ENCODE results near the gene RAB13. TPM values are rescaled to one million over a fixed set of nuclear protein-coding genes. Genes with fewer than 3 reads are reported as not detected.

The RAB13 gene
- polyA plus RNA-seq, 3 donors, result 162 to 175 (median 170) TPM

DNA sequence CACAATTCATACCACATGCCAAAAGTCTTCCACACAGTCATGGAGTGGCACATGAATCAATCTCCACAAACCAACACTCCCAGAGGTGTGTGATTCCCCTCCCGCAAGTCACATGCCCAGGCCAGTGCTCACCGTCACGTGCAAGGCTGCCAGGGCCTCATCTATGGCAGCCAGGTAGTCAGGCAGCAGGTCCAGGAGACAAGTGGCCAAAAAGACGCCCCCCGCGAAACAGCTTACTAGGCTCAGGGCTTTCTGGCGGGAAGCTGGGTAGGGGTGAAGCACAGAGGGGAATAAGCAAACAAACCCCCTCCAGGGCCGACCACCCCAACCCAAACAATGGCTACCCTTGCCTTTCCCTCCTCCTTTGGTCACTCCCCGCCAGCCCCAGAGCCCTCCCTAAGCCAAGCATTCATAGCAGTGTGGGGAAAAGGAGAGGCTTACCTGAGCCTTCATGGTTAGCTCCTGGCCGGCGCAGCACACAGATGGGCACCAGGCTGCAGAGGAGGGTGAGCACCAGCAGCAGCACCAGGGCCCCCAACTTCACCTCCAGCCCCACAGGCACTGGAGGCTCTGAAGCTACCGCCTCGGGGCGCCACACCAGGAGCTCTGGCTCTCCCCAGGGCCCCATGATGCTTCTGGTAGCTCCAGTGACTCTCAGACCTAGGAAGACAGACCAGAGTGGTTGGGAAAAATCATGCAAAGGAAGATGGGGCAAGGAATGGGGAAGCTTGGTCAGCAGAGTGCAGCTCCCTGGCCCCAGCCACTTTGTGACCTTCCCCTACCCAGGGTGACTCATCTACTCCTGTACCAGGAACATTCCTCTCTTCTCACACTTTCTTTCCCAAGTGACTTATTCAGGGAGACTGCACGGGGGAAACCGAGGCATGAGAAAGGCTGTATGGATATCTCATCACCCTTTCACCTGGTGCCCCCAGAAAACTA lies 23.8 kb downstream of the RAB13 start:
- DNase-seq (ENCODE audit: extremely low read depth in 1 of 11, low read depth in 9 of 11, low spot score in 4 of 11), result no peak

DNA sequence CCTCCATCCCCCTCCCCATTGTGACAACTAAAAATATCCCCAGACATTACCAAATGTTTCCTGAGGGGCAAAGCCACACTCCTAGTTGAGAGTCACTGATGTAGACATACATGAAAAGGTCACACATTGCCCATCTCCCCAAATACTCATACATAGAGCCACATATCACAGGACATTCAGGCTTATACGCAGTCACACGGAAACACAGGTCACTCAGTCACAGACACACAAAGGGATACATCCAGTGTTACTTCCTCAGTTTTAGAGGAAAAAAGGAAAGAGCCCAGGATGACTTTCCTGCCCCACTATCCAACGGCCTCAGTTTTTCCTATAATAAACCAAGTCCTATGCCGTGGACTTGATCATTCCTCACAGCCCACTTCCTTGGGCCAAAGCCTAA lies 24.7 kb downstream of the RAB13 start:
- DNase-seq (ENCODE audit: extremely low read depth in 1 of 11, low read depth in 9 of 11, low spot score in 4 of 11), result no peak

DNA sequence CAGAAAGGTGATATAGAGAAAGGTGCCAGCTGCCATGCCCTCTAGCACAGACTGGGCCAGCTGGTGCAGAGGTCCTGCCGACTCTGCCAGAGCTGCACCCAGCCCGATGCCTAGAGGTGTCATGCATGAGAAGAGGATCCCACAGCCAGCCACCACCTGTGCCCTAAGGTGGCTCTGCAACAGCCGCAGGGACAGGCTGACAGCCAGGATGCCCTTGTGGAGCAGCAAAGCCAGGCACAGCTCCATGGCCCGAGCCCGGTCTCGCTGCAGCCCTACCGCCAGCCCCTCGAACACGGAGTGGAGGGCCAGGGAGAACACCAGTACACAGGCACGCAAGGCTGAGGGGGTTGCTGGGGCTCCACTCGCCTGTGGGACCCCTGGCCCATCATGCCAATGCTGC lies 25.9 kb downstream of the RAB13 start:
- DNase-seq (ENCODE audit: extremely low read depth in 1 of 11, low read depth in 9 of 11, low spot score in 4 of 11), result no peak

DNA sequence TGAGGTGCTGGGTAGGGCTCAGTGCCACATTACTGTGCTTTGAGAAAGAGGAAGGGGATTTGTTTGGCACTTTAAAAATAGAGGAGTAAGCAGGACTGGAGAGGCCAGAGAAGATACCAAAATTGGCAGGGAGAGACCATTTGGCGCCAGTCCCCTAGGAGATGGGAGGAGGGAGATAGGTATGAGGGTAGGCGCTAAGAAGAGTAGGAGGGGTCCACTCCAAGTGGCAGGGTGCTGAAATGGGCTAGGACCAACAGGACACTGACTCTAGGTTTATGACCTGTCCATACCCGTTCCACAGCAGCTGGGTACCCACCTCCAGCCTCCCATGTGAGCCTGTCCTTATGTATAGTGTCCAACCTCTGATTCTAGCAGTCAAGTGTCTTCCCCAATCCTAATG lies 26.7 kb downstream of the RAB13 start:
- DNase-seq (ENCODE audit: extremely low read depth in 1 of 11, low read depth in 9 of 11, low spot score in 4 of 11), result no peak

DNA sequence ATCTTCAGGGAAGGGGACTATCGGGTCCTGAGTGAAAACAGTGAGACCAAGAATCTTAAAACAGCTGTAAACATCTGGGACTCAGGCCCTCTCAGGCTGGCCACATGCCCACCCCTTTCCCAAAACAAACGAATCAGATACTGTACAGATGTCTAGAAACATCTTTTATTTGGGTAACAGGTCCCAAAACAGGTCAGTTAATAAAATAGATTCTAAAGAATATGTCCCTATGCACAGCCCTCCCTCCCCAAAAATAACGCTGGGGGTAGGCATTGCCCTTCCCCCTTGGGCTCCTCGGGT lies 27.2 kb downstream of the RAB13 start:
- no peak for DNase-seq (ENCODE audit: extremely low read depth in 1 of 11, low read depth in 9 of 11, low spot score in 4 of 11)

DNA sequence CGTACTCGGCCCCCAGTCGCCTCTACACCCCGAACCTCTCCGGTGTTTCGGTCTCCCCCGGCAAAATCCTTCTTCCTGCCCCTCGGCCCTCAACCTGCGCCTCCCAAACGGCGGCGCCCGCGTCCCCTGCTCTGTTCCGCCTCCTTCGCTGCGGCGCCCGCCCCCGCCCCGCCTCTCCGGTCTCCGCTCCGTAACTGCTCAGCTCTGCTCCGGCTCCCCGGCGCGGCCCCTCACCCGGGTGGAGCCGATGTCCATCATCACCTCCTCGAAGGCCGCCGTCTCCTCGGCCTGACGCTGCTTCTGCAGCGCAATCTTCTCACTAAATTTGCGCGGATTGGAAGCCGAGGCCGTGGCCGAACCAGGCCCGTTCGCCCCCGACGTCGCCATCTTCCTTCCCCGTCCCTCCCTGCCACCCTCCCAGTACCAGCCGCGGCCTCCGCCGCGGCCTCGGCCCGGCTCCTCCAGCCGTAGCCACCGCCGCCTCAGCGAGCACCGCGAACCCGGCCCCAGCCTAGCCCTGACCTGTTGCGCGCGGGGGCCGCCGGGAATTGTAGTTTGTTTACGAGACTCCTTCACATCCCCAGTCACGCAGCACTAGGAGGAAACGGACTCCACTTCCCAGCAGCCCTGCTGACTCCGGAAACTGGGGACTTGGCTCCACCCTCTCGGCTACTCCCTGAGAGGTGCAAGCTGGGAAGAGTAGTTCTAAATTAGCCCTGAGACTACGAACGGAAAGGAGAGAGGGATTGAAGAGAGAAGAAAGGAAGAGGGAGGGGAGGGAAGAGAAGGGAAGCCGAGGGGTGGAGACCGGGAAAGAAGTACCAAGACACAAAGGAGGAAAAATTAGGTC lies 27.8 kb downstream of the RAB13 start, which contains the start of gene CRTC2:
Gene CRTC2, minus strand, starts transcription at position 502 of the 850 bp plus-strand sequence. Its CDS starts 115 bp downstream, at position 387.
- DNase-seq (ENCODE audit: extremely low read depth in 1 of 11, low read depth in 9 of 11, low spot score in 4 of 11), result peak; percentile 92 to 99 (median 97)

DNA sequence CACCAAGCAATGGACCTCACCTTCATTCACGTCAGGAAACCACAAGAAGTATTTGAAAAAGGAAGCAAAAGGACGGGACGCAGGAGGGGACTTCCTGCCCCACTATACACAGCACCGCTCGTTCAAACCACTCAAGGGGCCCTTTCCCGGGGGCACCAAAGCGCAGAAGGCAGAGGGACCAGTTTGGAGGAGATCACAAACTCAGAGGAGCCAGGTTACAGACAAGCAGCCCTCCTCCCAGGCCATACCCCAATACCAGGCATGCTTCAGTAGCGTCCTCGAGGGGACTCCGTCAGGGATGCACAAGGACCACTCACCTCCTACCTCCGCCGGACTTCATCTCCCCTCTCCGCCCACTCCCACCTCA lies 28.4 kb downstream of the RAB13 start:
- DNase-seq (ENCODE audit: extremely low read depth in 1 of 11, low read depth in 9 of 11, low spot score in 4 of 11), result peak in 1 of 11 donors; percentile 24

DNA sequence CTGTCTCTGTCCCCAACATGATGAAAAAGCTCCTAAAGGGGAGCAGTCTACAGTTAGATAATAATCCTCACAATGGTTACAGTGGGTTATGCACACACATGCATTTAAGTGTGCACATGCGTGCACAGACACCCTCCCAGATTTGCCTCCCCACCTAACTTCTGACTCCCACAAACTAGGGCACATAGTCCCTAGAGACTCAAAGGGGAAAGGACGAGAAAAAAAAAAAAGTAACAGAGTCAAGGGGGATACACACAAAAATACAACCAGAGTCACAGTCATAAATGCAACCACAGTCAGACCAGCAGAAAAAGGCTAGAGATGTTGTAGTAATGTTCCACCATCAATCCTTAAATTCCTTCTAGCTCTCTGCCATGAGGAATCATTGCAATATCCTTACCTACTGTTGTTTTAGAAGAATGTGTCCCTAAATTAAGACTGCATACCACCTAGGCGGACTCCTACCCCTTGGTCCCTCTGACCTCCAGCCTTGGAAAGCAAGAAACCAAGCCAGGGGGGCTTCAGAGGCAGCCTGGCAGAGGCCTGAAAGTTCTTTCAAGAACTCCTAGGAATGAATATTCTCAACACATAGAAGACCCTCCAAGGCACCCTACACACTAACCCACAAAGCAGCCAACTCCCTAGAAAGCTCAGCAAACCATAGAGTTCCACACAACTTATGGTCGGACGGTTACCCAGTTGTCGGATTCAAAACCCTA lies 29.0 kb downstream of the RAB13 start:
- no peak for DNase-seq (ENCODE audit: extremely low read depth in 1 of 11, low read depth in 9 of 11, low spot score in 4 of 11)

DNA sequence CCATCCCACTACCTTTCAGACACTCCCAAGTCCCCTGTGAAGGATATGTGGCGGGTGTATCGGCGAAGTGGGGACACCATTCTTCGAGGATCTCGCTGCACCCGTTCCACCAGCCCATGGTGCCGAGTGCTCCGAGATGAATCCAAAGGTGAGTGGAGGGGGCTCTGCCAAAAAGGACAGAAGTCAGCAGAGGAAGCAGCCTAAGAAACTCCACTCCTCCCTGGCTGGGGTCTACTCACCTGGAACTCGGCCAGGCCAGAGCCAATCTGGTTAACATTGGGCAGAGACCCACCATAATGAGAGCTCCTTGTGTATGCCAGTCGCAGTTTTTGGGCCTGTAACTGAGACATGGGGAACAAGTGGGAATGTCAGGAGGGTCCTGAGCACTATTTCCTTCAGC lies 31.3 kb downstream of the RAB13 start:
- DNase-seq (ENCODE audit: extremely low read depth in 1 of 11, low read depth in 9 of 11, low spot score in 4 of 11), result no peak

DNA sequence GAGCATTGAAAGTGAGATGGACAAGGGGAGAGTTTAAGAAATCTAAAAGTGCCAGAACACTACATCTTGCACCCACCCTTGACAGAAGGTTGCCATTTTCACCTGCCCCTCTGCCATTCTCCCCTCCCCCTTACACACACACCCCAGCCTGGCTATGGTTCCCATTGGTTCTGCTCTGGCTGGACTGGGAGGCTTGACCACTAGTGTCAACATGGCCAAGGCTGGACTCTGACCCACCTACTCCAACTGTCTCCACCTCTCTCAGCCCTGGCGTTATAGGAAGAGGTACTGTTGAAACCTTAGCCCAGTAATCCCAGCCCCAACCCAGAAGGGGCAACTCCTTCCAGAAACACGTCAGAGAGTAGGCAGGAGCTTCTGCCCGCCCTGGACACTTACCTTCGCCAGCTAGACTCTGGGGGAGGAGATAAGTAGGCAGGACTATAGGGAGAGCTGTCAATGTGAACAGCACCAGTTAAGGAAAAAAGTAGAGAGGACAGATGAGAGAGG lies 32.2 kb downstream of the RAB13 start:
- DNase-seq (ENCODE audit: extremely low read depth in 1 of 11, low read depth in 9 of 11, low spot score in 4 of 11), result no peak

DNA sequence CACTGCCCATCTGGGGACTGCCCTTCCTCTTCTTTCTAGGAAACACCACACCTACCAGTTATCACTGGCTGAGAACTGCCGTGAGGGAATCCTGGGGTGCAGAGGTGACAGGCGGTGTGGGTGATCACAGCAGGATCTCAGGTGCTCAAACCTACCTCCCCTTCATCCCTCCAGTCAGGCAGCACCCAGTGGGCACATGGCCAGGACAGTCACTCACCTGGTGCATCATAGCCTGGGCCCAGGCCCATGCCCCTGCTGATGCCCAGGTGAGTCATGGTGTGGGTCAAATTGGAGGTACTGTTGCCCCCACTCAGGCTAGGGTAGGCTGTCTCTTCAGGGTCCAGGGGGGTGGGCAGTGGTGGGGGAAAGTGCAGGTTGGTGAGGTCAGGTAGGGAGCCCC lies 34.3 kb downstream of the RAB13 start:
- no peak for DNase-seq (ENCODE audit: extremely low read depth in 1 of 11, low read depth in 9 of 11, low spot score in 4 of 11)

DNA sequence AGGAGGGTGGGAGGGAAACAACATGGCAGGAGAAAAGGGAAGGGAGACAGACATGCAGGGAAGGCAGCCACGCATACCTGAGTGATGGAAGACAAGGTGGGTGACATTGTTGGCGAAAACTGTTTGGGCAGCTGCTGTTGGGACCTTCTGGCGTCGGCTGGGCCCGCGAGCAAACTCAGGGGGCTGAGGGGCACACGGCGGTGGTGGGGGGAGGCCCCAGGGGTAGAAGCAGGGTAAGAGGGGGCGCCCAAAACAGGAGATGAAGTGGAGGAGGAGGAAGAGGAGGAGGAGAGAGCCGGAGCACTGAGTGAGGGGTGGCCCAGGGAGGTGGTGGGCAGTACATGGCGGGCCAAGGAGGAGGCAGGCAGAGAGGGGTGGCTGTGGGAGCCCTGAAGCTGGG lies 35.0 kb downstream of the RAB13 start:
- DNase-seq (ENCODE audit: extremely low read depth in 1 of 11, low read depth in 9 of 11, low spot score in 4 of 11), result no peak

DNA sequence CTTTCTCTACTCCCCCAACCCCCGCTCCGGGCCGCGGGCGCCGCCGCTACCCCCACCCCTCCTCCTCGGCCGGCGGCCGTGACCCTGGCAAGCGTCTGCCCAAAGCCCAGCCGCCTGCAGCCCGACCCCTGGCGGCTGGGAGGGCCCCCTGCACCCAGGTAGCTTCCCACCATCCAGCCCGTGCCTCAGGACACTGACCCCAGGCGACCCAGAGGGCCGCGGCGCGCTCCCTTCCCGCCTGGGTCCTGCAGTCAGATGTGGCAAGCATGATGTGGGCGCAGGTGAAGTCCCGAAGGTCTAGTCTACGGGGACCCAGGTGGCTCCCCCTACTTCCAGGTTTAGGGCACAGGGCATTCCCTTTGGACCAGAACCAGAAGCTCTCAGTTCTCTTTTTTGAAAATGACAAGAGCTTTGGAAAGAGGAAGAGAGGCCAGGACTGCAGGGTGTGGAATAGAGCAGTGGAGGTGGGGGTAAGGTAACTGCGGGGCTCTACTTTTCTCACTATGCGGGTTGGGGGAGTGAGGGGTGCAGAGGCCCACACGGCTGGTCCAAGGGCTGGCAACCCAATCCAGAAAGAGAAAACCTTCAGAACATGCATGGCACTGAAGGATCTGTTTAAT lies 39.4 kb downstream of the RAB13 start, which contains the start of gene DENND4B:
Gene DENND4B, minus strand, starts transcription at position 97 of the 620 bp plus-strand sequence. CDS start 2,344 bp downstream, outside the sequence.
- peak in 5 of 11 donors; percentile 51 to 77 (median 72) for DNase-seq (ENCODE audit: extremely low read depth in 1 of 11, low read depth in 9 of 11, low spot score in 4 of 11)

DNA sequence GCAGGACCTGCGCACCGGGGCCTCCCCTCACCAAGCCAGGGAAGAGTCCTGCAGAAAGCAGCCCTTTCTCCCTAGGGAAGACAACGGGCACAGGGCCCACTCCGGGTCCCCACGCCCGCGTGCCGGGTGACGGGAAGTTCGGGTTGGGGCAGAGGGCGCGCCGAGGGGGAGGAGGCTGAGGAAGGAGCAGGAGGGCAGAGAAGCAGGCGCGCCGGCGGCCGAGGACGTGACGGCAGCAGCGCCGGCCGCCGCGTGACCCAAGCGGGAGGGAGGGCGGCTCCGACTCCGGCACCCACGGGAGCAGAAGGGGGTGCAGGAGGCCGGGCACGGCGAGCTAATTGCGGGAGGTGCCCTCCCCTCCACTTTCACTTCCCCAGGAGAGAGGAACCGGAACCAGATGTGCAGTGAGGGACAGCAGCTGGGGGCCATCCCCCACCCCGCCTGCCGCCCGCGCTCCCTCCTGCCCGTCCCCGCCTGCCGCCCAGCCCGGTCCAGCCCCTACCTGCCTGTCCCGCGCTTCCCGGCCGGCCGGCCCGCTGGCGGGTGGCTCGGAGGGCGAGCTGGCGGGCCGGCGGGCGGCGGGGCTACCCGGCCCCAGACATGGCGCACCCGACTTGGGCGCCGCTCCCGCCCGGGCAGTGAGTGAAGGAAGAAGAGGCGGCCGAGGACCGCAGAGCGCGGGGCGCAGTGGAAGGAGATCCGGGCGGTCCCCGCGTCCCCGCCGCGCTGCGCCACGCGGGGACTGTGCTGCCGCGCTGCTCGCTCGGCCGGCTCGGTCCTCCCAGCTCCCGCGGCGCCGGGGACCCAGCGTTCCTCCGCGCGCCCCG lies 40.1 kb downstream of the RAB13 start:
- DNase-seq (ENCODE audit: extremely low read depth in 1 of 11, low read depth in 9 of 11, low spot score in 4 of 11), result peak in 3 of 11 donors; percentile 40 to 41 (median 41)

DNA sequence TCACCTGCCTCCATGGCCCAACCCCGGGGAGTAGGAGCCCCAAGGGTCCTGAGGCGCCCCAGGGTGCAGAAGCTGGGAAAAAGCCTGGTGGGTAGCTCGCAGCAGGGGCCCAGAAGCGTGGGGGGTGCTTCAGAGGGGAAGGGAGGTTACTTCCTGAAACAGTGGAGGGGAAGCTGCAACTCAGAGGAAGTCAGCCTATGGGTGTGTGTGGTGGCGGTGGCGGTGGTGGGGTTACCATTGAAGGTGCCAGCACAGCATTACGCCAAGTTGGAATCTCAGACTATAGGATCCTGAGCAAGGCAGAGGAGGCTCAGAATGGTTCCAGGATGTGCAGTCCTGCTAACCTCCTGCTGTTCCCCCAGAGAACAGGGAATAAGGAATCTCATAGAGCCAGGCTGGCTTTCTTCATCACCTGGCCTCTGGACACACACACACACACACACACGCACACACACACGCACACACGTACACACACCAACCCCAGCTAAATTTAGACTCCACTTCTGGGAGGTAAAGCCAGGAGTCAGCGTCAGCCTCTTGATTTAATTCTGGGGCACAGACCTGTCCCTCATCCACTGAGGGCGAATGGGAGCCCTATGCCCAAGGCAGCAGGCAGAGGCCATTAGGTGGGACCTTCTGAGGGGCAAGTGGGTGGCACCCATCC lies 40.9 kb downstream of the RAB13 start:
- no peak for DNase-seq (ENCODE audit: extremely low read depth in 1 of 11, low read depth in 9 of 11, low spot score in 4 of 11)

DNA sequence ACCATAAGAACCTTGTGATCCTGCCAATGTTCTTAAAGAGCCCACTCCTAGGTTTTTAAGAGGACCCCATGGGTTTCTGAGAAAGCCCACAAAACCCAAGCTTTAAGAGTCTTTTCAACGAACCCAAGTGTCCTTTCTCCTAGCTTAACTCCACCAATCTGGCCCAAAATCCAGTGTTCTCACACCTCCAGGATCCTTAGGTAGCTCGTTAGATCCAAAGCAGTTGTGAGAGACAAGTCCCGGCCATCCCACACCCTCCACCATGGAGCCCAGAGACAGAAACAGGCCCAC lies 41.4 kb downstream of the RAB13 start:
- DNase-seq (ENCODE audit: extremely low read depth in 1 of 11, low read depth in 9 of 11, low spot score in 4 of 11), result no peak

DNA sequence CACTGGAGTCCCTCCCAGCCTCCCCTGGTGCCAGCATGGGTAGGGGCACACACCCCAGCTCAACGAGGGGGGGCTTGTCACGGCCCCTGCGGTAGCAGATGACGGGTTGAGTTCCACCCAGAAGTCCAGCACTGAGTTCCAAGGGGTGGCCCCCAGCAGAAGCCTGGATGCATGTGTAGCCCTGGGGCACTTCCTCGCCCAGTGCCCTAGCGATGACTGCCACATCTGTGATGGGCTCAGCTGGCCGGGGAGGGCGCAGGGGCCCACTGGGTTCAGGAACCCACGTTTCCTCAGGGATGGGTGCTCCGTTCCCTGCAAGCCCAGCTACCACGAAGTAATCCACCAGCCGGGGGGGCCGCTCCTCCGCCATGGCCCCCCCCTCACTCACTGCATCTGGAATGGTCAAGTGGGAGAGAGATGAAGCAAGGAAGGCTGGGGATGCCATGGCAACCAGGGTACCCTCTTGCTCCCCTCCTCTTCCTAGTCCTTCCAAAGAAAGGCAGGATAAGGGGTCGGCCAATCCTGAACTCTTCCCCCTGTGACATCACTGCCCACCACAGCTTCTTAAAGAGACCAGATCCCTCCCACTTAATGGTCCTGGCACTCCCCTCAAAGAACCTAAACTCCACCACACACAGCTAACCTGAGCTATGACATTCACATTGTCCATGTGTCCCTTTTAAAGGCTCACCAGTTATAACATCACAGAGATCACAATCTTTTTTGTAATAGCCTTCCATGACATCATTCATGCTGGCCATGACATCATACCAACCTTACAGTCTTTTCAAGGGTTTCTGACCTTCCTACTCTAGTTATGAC lies 41.9 kb downstream of the RAB13 start:
- DNase-seq (ENCODE audit: extremely low read depth in 1 of 11, low read depth in 9 of 11, low spot score in 4 of 11), result no peak

All from renal cortex interstitium (tissue), 11 donors.